SH-SY5Y (cell line): ENCODE measurements around the gene MUC5AC.

ENCODE experiments used
- GATA2 ChIP-seq: IDR thresholded peaks from 2 replicates; pipeline ENCODE4 v1.6.1; 2011; ENCODE audit warnings: mild to moderate bottlenecking, low read depth, low read length
- GATA3 ChIP-seq: IDR thresholded peaks from 2 replicates; pipeline ENCODE4 v1.6.1; 2011; ENCODE audit warnings: low read depth, mild to moderate bottlenecking, low read length, moderate library complexity

DNA sequence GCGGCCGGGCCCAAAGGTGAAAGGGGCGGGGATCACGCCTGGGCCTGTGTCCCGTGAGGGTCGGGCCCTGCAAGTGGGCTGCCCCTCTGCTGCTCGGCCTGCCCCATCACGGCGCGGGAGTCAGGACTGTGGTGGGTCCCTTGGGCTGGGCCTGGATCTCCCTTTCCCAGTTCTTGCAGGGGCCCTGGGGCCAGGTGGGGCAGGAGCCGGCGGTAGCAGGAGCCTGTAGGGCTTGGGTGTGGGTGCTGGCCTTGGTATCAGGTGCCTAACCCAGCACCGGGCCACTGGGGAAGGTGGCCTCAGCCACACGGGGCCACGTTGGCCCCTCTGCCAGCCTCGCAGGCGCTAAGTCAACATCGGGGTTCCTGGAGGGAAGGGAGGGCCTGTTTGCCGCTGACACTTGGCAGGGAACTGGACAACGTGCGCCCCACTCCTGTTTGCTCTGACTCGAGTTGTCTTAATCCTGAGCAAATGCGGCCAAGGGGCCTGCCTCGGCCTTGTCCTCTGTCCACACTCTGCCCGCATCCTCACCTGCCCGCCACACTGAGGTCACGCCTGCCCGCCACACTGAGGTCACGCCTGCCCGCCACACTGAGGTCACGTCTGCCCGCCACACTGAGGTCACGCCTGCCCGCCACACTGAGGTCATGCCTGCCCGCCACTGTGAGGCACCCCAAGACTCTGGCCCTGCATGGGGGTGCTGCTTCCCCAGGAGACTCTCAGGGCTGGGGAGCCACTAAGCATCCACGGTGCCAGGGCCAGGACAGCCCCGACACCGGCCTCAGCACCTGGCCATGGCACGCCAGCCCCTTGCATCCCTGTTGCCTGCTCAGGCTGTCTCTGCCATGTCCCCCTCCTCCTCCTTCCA is 50.9 kb downstream of the MUC5AC start:
- TF ChIP-seq GATA2 (no peak), GATA3 (no peak)
